GDM1 (cell line): ENCODE measurements around the gene ACTMAP.
"Not testable (repeated sequence)": the region's sequence is repeated elsewhere in the genome, so short reads cannot be mapped to it uniquely, and the experiment has no call there.

Experiments
- DNase-seq: peaks from one replicate; lab custom pipeline; 2025; lab: John Stamatoyannopoulos, UW

ACTMAP gene

DNA sequence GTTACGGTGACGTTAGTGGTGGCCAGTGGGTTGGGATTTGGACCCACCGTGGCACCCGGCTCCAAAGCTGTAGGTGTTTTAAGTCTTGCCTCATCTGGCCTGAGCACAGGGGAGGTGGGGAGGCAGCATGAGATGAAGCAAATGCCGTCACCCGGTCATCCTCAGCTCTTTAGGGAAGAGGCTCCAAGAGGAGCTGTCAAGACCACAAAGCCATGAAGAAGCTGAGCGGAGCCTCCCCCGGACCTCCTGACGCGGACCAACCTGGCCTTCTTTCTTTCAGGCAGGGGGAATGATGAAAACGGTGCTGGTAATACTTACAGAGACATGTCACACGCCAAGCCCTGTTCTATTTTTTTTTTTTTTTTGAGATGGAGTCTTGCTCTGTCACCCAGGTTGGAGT is 7.4 kb downstream of the ACTMAP start:
- DNase-seq: no peak

DNA sequence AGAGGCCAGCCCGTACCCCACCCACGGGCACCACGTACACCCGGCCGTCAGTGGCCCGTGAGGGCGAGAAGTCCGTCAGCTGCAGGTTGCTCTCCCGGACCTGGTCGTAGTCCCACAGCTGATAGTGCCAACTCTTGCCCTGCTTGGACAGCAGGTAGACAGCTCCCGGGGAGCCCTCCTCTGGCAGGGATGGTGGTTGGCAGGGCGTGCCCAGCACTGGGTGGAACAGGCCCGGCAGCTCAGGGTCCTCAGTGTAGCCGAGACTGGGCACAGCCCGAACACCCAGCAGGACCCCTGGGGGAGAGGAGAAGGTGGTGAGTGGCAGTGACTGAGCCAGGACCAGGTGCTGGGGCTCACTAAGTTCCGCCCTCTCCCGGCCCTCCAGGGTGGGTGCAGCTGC is 7.8 kb downstream of the ACTMAP start:
- no peak for DNase-seq

DNA sequence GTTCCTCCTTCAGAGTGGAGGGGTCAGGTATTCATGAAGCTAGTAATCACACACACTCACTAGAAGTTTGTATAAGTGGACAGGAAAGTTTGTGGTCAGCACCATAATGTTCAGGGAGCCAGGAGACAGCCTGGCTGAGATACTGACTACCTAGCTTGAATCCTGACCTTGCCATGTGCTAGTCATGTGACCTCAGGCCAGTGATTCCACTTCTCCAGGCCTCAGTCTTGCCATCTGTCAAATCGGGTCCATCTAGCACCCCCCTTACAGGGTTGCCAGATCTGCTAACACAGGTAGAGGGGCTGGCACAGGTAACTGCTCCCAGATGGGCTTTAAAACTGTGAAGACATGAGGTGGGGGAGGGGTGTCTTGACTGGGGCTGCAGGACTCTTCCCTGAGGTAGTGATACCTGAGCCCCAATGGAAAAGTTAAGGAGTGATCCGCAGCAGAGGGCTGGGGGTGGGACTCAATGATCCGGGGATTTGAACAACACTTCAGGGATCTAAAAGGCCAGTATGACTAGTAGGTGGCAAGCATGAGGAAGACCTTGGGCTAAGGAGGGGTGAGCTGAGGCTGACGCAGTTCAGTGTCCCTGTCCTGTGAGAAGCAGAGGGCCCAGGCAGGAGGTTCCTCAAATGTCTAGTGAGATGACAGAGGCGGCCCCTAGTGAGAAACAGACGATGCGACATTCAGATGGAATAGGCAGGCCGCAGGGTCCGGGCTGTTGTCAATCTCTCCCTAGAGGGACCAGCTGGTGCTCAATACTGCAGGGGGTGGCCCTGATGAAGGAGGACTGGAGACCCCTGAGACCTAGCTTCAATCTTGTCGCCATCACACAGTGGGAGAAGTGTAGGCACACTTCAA is 8.5 kb downstream of the ACTMAP start:
- no peak for DNase-seq

DNA sequence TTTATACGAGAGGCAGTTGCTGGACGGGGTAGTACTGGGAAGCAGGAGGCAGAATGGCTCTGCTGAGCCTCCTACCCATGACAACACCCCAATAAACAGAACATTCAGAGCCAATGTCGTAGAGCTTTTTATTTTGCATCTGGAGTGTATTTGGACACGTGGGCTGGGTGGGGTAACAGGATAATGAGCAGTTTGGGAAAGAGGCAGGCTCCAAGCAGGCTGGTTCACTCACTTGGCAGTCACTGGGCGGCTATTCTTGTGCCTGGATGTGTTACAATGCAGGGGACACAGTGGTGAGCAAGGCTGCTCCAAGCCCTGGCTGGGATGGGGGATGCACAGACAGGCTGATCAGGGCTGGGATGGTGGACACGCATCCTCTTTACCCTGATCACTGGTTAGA is 9.5 kb downstream of the ACTMAP start:
- DNase-seq: no peak

DNA sequence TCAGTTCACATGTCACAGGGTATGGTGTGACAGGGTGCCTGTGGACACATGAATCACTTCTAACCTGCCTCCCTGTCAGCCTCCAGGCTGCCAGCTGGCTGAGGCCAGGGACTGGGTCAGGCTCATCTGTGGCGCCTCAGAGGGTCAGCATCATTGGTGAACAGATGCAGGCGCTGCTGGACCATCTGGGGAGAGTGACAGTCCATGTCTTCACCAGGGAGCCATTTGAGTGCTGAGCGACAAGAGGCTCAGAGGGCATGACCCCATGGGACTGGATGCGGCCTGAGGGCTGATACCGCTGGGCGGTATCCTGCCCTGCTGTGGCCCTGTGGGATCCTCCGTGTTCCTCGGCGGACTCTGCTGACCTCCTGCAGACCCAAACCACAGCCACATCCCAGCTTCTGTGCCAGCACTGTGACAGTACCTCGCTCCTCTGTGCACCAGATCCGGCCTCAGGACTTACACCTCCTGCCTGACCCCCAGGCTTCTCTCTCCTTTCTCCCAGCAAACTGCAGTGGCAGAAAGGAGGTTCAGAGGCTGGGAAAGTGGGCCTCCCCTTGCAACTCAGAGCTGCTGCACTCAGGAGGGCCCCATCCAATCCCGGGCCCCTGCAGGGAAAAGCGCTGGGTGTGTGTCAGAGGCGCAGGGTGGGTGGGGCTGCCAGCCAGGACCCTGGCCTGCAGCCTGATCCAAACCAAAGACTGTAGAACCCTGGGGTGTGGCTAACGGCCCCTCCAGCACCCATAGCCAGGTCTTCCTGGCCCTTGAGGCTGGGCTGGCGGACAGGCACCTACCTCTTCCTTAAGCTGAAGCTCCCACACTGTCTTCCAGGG is 10.2 kb downstream of the ACTMAP start:
- no peak for DNase-seq

DNA sequence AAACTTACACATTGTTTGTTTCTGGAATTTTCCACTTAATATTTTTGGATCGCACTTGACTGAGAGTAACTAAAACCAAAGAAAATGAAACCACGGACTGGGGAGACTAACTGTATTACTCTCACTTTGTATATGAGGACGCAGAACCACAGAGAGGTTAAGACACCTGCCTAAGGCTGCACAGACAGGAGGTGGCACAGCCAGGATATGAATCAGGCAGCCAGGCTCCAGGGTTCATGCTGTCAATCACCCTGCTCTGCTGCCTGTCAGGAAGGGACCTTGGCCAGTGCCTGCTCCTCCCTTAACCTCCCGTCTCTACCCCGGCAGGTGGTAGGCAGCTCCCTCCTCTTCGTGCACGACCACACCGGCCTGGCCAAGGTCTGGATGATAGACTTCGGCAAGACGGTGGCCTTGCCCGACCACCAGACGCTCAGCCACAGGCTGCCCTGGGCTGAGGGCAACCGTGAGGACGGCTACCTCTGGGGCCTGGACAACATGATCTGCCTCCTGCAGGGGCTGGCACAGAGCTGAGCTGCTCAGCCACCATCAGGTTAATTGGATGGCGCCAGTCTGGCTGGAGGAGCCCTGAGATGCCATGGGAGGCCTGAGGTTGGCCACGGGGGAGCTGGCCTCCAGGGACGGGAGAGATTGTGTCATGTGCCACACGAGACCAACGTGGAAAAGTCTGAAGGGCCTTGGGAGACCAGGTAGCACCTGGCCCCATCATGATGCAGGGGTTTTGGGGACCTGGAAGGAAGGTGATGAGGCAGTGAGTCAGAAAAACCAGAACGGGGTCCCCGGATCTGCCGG is 11.0 kb downstream of the ACTMAP start:
- DNase-seq: no peak

DNA sequence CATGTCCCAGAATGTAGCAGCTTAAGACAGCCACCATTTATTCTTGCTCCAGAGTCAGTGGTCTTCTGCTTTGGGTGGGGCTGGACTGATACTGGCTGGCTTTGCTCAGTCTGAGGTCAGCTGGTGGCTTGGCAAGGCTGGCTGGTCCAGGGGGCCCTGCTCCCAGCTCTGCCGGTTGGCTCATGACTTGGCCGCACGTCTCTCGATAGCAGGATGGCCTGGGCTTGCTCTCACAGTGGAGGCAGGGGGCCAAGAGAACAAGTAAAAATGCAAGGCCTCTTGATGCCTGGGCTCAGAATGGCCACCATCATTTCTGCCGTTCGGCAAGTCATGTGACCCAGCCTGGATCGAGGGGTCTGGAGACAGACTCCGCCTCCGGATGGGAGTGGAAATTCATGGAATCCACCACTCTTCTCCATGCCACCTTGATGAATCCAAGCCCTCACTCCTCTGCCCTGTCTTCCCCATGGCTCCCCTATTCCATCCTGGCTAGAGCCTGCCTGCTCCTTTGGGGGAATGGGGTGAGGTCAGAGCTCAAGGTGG is 13.1 kb downstream of the ACTMAP start:
- DNase-seq: no peak

DNA sequence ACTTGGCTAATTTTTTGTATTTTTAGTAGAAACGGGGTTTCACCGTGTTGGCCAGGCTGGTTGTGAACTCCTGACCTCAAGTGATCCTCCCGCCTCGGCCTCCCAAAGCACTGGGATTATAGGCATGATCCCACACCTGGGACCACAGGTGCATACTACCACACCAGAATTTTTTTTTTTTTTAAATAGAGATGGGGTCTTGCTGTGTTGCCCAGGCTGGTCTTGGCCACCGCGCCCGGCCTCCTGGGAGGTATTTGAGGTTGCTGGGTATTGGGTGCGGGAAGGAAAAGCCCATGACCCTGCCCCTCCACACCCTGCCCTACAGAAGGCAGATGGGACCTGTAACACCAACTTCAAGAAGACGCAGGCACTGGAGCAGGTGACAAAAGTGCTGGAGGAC is 13.6 kb downstream of the ACTMAP start:
- no peak for DNase-seq

DNA sequence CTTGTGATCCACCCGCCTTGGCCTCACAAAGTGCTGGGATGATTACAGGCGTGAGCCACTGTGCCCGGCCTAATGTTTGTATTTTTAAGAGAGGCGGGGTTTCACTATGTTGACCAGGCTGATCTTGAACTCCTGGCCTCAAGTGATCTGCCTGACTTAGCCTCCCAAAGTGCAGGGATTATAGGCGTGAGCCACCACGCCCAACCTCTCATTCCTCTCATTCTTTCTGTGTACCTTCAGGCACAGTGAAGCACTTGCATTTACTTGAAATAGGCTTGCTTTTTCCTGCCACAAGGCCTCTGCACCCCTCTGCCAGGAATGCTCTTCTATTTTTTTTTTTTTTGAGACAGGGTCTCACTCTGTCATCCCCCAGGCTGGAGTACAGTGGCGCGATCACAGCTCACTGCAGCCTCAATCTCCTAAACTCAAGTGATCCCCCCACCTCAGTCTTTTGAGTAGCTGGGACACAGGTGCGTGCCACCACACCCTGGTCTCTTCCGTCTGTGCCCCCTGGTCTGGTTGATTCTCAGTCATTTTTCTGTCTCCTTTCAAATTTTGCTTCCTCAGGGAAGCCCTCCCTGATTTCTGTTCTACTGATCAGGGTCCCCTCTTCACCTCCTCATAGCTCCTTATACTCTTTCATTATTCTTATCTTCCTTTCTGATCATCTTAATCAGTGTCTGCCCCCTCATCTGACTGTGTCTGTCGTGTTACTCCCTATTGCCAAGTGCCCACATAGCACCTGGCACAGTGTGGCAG is 15.1 kb downstream of the ACTMAP start:
- DNase-seq: no peak

DNA sequence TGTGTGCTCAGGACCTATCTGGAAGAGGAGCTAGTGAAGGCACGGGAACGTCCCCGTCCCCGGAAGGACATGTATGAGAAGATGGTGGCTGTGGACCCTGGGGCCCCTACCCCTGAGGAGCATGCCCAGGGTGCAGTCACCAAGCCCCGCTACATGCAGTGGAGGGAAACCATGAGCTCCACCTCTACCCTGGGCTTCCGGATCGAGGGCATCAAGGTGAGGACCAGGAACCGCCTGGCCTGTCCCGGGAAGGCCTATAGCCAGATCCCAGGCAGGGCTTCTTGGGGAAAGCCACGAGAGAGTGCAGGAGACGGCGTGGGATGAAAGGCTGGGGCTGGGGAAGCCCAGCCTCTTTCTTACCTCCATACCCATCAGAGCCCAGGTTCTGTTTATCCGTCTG is 17.1 kb downstream of the ACTMAP start:
- DNase-seq: no peak

DNA sequence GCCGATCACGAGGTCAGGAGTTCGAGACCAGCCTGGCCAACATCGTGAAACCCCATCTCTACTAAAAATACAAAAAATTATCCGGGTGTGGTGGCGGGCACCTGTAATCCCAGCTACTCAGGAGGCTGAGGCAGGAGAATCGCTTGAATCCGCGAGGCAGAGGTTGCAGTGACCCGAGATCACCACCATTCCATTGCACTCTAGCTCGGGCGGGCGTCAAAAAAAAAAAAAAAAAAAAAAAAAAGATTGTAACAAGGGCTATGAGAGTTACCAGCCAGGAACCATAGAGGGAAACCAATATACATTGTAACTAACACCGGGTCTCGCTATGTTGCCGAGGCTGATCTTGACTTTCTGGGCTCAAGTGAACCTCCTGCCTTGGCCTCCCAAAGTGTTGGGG is 18.0 kb downstream of the ACTMAP start:
- not testable (repeated sequence) for DNase-seq

DNA sequence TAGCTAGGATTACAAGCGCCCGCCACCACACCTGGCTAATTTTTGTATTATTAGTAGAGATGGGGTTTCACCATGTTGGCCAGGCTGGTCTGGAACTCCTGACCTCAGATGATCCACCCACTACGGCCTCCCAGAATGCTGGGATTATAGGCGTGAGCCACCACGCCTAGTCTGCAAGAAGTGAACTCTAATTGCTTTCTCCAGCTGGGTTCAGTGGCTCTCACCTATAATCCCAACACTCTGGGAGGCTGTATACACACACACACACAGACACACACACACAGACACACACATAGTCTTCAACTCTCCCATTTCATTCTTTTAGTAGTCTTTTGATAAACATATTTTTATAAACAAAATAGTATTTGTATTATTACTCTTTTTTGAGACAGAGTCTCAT is 20.2 kb downstream of the ACTMAP start:
- DNase-seq: not testable (repeated sequence)

DNA sequence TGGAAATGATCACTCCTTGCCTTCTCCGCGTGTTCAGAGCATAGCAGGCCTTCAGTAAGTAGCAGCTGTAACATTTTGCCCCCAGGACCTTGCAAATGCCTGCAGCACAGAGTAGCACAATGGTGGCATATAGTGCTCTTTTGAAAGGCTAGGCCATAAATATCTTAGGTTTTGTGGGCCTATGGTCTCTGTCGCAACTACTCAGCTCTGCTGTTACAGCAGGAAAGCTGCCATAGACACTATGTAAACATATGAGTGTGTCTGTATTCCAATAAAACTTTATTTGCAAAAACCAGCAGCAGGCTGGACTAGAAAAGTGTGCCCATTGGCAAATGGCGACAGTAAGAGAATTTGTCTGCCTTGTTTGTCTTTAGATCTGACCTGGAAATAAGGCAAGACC is 24.0 kb downstream of the ACTMAP start:
- DNase-seq: no peak

DNA sequence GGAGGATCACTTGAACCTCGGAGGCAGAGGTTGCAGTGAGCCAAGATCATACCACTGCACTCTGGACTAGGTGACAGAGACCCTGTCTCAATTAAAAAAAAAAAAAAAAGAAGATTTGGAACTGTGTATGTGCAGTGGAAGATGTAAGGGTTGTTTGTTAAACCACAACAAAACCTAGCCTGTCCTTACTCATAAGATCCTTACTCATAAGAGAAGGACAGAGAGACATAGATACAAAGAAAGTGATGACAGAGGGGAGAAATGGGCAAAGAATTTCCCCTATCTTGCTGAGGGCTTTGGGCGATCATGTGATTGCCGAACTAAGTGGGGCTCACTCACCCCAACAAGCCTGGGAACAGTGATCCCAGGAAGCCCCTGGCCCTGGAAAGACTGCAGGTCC is 25.4 kb downstream of the ACTMAP start:
- no peak for DNase-seq

DNA sequence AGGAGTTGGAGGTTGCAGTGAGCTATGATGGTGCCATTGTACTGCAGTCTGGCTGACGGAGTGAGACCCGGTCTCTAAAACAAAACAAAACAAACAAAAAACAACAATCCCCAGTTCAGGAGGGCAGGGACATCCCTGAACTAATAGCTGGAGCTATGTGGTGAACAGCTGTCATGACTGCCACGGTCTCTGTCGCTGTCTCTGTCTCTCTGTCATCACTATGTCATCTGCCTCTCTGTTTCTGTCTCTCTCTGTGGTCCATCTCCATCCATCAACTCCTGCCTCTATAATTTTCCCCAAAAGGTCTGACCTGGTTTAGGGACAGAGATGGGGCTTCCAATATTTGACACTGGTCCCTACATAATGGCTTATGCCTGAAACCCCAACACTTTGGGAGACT is 26.0 kb downstream of the ACTMAP start:
- DNase-seq: no peak

DNA sequence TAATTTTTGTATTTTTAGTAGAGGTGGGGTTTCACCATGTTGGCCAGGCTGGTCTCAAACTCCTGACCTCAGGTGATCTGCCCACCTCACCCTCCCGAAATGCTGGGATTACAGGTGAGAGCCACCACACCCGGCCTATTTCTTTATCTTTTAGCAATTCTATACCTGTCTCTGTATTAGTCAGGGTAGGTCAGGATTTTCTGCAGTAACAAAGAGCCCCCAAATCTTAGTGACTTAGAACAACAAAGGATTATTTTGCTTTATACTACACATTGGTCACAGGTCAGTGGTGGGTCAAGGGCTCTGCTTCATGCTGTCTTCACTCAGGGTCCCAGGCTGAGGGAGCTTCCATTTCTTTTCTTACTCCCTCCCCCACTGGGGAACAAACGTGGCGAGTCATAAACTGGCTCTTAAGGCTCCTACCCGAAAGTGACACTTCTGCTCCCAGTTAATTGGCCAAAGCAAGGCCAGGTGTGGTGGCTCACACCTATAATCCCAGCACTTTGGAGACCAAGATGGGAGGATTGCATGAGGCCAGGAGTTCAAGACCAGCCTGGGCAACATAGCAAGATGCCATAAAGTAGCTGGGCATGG is 26.5 kb downstream of the ACTMAP start:
- no peak for DNase-seq

DNA sequence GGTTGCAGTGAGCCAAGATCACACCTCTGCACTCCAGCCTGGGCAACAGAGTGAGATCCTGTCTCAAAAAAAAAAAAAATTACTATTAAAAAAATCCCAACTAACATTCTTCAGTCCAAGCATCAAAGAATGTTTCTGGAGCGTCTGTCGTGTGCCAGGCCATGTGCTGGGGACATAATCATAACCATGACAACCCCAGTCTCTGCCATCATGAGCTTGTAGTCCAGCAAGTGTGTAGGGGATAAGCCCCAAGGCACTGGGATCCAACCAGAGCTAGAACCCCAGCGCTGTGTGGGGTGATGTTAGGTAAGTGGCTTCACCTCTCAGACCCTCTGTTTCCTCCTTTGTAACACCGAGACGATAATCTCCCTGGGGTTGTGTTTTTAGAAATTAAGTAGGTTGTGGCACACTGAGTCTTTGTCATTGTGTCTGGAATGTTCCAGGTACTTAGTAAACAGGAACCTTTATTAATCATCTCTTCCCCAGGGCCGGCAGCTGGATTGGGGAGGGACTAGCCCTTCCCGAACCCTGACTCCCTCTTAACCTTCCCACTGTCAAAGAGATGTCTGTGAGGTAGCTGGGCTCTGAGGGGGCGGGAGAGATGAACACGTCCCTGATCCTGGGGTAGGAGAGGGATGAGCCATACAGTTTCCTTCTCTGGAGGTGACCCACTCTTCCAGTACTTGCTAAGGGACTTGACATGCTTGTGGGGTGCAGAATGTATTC is 28.2 kb downstream of the ACTMAP start:
- DNase-seq: no peak

DNA sequence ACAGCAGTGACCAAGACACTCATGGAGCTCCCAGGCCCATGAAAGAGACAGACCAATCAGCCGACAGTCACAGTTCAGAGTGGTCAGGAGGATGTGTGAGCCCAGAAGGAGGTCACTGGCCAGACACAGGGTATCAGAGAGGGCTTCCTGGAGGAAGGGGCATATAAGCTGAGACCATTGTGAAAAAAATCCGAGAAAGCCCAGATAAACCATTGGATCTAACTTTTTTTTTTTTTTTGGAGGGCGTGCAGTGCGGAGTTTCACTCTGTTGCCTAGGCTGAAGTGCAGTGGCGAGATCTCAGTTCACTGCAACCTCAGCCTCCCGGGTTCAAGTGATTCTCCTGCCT is 29.2 kb downstream of the ACTMAP start:
- DNase-seq: no peak

DNA sequence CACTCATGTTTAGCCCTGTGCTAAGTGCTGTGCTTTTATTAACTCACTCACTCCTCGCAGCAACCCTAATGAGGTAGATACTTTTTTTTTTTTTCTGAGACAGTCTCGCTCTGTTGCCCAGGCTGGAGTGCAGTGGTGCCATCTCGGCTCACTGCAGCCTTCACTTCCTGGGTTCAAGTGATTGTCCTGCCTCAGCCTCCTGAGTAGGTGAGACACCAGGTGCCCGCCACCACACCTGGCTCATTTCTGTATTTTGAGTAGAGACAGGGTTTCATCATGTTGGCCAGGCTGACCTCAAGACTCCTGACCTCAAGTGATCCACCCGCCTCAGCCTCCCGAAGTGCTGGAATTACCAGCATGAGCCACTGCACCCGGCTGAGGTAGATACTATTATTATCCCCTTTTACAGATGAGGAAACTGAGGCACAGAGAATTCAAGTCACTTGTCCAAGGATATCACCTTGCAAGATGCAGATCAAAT is 30.8 kb downstream of the ACTMAP start:
- no peak for DNase-seq

DNA sequence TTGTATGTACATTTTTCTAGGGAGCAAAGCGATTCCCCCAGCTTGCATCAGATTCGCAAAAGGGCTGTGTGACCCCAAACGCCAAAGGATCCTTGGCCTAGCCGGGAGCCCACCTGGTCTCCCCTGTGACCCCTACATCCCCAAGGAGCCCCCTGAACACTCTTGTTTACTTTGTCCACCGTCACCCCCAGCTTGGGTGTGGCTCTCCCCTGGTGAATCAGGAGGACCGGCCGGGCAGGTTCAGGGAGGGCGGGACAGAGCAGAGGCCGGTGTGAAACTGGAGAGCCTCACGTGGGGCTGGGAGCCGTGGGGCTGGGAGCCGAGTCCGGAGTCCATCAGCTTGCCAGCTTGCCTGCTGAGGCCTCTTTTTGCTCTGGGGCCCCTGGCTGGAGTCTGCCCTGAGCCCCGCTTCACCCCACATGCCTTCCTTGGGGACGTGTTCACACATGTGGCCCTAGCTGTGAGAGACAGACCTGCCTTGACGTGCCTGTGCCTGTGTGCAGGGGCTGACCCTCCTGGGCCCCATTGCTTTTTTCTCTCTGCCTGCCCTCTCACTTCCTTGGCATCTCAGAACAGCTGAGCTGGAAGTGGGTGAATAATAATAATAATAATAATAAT is 31.4 kb downstream of the ACTMAP start:
- no peak for DNase-seq
